SK-N-SH (cell line): Measurements from ENCODE around the gene ANXA1. TPM values are rescaled to one million over a fixed set of nuclear protein-coding genes. Genes with fewer than 3 reads are reported as not detected.

ENCODE experiments used
- CTCF ChIA-PET: fragments of 300-600, 350-600 bp; formaldehyde crosslinking; extraction: SDS; loops from one replicate; lab custom pipeline; 2021; lab: Yijun Ruan, JAX
- POLR2A ChIA-PET: fragments of 350-600 bp; sonication (Branson Sonifier 250); formaldehyde crosslinking; extraction: SDS; loops from one replicate; lab custom pipeline; 2020; ENCODE audit warnings: antibody characterized with exemption, inconsistent platforms; lab: Yijun Ruan, JAX
- DNase-seq: peaks from one replicate; pipeline ENCODE4 v3.0.0; 2012
- H2AFZ ChIP-seq: fragments of 200-600 bp; sonication (generic); 2 replicates; pipeline ENCODE4 v1.8.1; 2016; ENCODE audit warnings: antibody characterized with exemption, mild to moderate bottlenecking, low read depth
- H3F3A ChIP-seq: fragments of 200-600 bp; sonication (generic); replicated peaks from 2 replicates; pipeline ENCODE3; 2016; ENCODE audit warnings: antibody characterized with exemption, mild to moderate bottlenecking; ENCODE audit not compliant: insufficient read depth
- H3K27ac ChIP-seq, 2 experiments: fragments of 200-500 bp in 1 of 2; fragments of 200-600 bp in 1 of 2; sonication (Bioruptor generic) in 1 of 2; sonication (generic), shearing (Covaris generic) in 1 of 2; 2 replicates each; pipeline versions ENCODE4 v1.5.1 to v1.6.1; 2014 to 2016; ENCODE audit warnings: low read depth in 2 of 2, inconsistent platforms in 1 of 2, low read length in 1 of 2, mild to moderate bottlenecking in 1 of 2, mixed read lengths in 1 of 2
- H3K27me3 ChIP-seq: fragments of 200-600 bp; sonication (generic), shearing (Covaris generic); 2 replicates; pipeline ENCODE4 v1.6.1; 2016; ENCODE audit warnings: mixed run types; ENCODE audit not compliant: insufficient read depth
- H3K36me3 ChIP-seq, 2 experiments: fragments of 200-500 bp in 1 of 2; fragments of 200-600 bp in 1 of 2; sonication (Bioruptor generic) in 1 of 2; sonication (generic) in 1 of 2; replicated peaks in 1 of 2; 2 replicates each; pipeline versions ENCODE3 to v1.5.1; 2014 to 2016; ENCODE audit warnings: low read length in 1 of 2, mild to moderate bottlenecking in 1 of 2; ENCODE audit not compliant: insufficient read depth in 2 of 2, control insufficient read depth in 1 of 2
- H3K4me1 ChIP-seq, 2 experiments: fragments of 200-500 bp in 1 of 2; fragments of 200-600 bp in 1 of 2; sonication (Bioruptor generic) in 1 of 2; sonication (generic), shearing (Covaris generic) in 1 of 2; 2 replicates each; pipeline versions ENCODE4 v1.5.1 to v1.6.1; 2014 to 2016; ENCODE audit warnings: low read depth in 1 of 2, low read length in 1 of 2, mixed run types in 1 of 2; ENCODE audit not compliant: insufficient read depth in 2 of 2, control insufficient read depth in 1 of 2
- H3K4me2 ChIP-seq: fragments of 200-600 bp; sonication (generic), shearing (Covaris generic); 2 replicates; pipeline ENCODE4 v1.6.1; 2017; ENCODE audit warnings: mixed run types
- H3K4me3 ChIP-seq, 2 experiments: fragments of 200-500 bp in 1 of 2; fragments of 200-600 bp in 1 of 2; sonication (Bioruptor generic) in 1 of 2; sonication (generic), shearing (Covaris generic) in 1 of 2; 2 replicates each; pipeline versions ENCODE4 v1.5.1 to v1.8.1; 2014 to 2016; ENCODE audit warnings: low read depth in 2 of 2, inconsistent platforms in 1 of 2, low read length in 1 of 2, mild to moderate bottlenecking in 1 of 2, mixed read lengths in 1 of 2, moderate library complexity in 1 of 2
- H3K79me2 ChIP-seq: fragments of 200-600 bp; sonication (generic); 2 replicates; pipeline ENCODE4 v1.8.1; 2017; ENCODE audit warnings: mild to moderate bottlenecking; ENCODE audit not compliant: insufficient read depth
- H3K9ac ChIP-seq: fragments of 200-600 bp; sonication (generic); 2 replicates; pipeline ENCODE4 v1.6.1; 2017; ENCODE audit warnings: mixed run types
- H3K9me2 ChIP-seq: fragments of 200-600 bp; sonication (generic); 2 replicates; pipeline ENCODE4 v1.6.1; 2017; ENCODE audit warnings: mixed run types
- H3K9me3 ChIP-seq: fragments of 200-600 bp; sonication (generic); 2 replicates; pipeline ENCODE4 v1.6.1; 2017; ENCODE audit warnings: mixed run types, mild to moderate bottlenecking, moderate library complexity
- H4K20me1 ChIP-seq: fragments of 200-600 bp; sonication (generic); 2 replicates; pipeline ENCODE4 v1.6.1; 2017; ENCODE audit warnings: mild to moderate bottlenecking, mixed run types; ENCODE audit not compliant: insufficient read depth
- EP300 ChIP-seq, 2 experiments: IDR thresholded peaks; 2 replicates each; pipeline versions ENCODE4 v1.4.0 to v1.6.1; 2012; ENCODE audit warnings: borderline replicate concordance in 1 of 2, low read depth in 1 of 2, low read length in 1 of 2
- FOXM1 ChIP-seq: IDR thresholded peaks from 2 replicates; pipeline ENCODE4 v1.4.0; 2012; ENCODE audit warnings: low read depth, mild to moderate bottlenecking
- GABPA ChIP-seq: IDR thresholded peaks from 2 replicates; pipeline ENCODE4 v1.4.0; 2012; ENCODE audit warnings: low read depth, mild to moderate bottlenecking
- GATA2 ChIP-seq: sonication (generic); formaldehyde crosslinking; IDR thresholded peaks from 2 replicates; pipeline ENCODE4 v1.5.0; 2020; ENCODE audit warnings: mild to moderate bottlenecking, missing genetic modification reagents
- MXI1 ChIP-seq: IDR thresholded peaks from 2 replicates; pipeline ENCODE4 v1.6.1; 2012; ENCODE audit warnings: mild to moderate bottlenecking, low read depth, low read length, improper control_type of control experiment
- NFIC ChIP-seq: IDR thresholded peaks from 2 replicates; pipeline ENCODE4 v1.4.0; 2012; ENCODE audit warnings: borderline replicate concordance
- NRF1 ChIP-seq: IDR thresholded peaks from 2 replicates; pipeline ENCODE4 v1.6.1; 2012; ENCODE audit warnings: low read depth, mild to moderate bottlenecking, low read length
- RAD21 ChIP-seq: IDR thresholded peaks from 2 replicates; pipeline ENCODE4 v1.6.1; 2012; ENCODE audit warnings: mild to moderate bottlenecking, low read length
- RXRA ChIP-seq: IDR thresholded peaks from 2 replicates; pipeline ENCODE4 v1.4.0; 2012; ENCODE audit warnings: low read depth, mild to moderate bottlenecking, borderline replicate concordance
- SMC3 ChIP-seq: IDR thresholded peaks from 2 replicates; pipeline ENCODE4 v1.6.1; 2012; ENCODE audit warnings: low read depth, low read length, improper control_type of control experiment
- TEAD4 ChIP-seq: IDR thresholded peaks from 2 replicates; pipeline ENCODE4 v1.4.0; 2012; ENCODE audit warnings: mild to moderate bottlenecking, borderline replicate concordance; ENCODE audit not compliant: insufficient read depth
- YY1 ChIP-seq: IDR thresholded peaks from 2 replicates; pipeline ENCODE4 v1.4.0; 2012; ENCODE audit warnings: low read depth, mild to moderate bottlenecking
- WGBS: methylation state at CpG from one replicate; pipeline ENCODE4 v1.1.6; 2017; ENCODE audit warnings: low lambda C conversion rate; 5-methylcytosine and 5-hydroxymethylcytosine counted together
- polyA plus RNA-seq, 3 experiments: library from polyadenylated mRNA; depleted of rRNA; stranded (reverse); fragments of >200 nt; gene quantifications; 2 replicates each; pipeline ENCODE4 v1.2.3, GENCODE V29; 2012
- TF ChIP-seq, protein P1 (sequence below): IDR thresholded peaks from 2 replicates; pipeline ENCODE4 v1.4.0; 2012; ENCODE audit warnings: low read depth
- TF ChIP-seq, protein P2 (sequence below): fragments of 150-350 bp; IDR thresholded peaks from 2 replicates; pipeline ENCODE4 v1.6.1; 2016; ENCODE audit warnings: mild to moderate bottlenecking, low read depth, low read length
- TF ChIP-seq, protein P3 (sequence below): fragments of 200-600 bp; sonication (generic); IDR thresholded peaks from 2 replicates; pipeline ENCODE4 v1.6.1; 2017; ENCODE audit warnings: antibody characterized with exemption, mild to moderate bottlenecking, moderate library complexity
- TF ChIP-seq, protein P4 (sequence below): fragments of 150-350 bp; IDR thresholded peaks from 2 replicates; pipeline ENCODE4 v1.6.1; 2017; ENCODE audit warnings: antibody characterized with exemption, low read length, low read depth, borderline replicate concordance
- TF ChIP-seq, protein P5 (sequence below): IDR thresholded peaks from 2 replicates; pipeline ENCODE4 v1.4.0; 2012; ENCODE audit warnings: low read depth, borderline replicate concordance

The ANXA1 gene
- polyA plus RNA-seq, 1 of the 3 experiments (the other 2 are of a cell fraction): 443 TPM

DNA sequence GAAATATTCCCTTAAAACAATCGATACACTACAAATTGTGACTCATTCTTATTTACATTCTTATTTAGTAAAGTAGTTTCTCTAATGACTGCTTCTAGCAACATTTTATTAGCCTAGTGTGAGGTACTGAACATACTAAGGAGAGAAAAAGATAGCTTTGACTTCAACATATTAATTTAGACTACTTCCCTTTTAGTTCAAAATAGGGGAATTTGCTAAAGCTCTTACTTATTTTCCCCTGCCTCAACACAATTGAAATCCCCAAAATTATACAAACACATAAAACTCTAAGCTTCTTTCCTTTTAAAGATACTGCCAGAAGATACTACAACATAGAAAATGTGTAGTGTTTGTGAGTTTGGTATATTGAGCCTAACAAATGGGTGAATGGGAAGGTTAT lies 55.2 kb downstream of the ANXA1 start:
- WGBS: 26% methylated on average over 1 of the region's 1 CpG
- no peak for DNase-seq
- Histone ChIP-seq H3K4me2 (no peak overlapping the region), H3K4me1 (no peaks in the 10 kb centered on the region), H3K27me3 (no peaks in the 10 kb centered on the region; the same call in 1 of the 2 replicates), H3K27ac (no peak overlapping the region), H3F3A (no peaks in the 10 kb centered on the region), H3K79me2 (no peaks in the 10 kb centered on the region), H3K9ac (no peak overlapping the region), H3K9me2 (no peaks in the 10 kb centered on the region), H3K36me3 (no peaks in the 10 kb centered on the region), H2AFZ (no peak overlapping the region), H3K9me3 (no peaks in the 10 kb centered on the region), H4K20me1 (no peaks in the 10 kb centered on the region), H3K4me3 (no peak overlapping the region)
- ChIA-PET POLR2A (no interaction called here), CTCF (interaction anchor here (1.3 to 2.4 kb wide), 2 partner anchors 24 to 1536 kb away, joined by 3 to 7 read pairs; no protein-coding TSS in a partner anchor)
- TF ChIP-seq FOXM1 (no peak), YY1 (no peak)
- TF ChIP-seq, protein P1, sequence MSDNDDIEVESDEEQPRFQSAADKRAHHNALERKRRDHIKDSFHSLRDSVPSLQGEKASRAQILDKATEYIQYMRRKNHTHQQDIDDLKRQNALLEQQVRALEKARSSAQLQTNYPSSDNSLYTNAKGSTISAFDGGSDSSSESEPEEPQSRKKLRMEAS: no peak

DNA sequence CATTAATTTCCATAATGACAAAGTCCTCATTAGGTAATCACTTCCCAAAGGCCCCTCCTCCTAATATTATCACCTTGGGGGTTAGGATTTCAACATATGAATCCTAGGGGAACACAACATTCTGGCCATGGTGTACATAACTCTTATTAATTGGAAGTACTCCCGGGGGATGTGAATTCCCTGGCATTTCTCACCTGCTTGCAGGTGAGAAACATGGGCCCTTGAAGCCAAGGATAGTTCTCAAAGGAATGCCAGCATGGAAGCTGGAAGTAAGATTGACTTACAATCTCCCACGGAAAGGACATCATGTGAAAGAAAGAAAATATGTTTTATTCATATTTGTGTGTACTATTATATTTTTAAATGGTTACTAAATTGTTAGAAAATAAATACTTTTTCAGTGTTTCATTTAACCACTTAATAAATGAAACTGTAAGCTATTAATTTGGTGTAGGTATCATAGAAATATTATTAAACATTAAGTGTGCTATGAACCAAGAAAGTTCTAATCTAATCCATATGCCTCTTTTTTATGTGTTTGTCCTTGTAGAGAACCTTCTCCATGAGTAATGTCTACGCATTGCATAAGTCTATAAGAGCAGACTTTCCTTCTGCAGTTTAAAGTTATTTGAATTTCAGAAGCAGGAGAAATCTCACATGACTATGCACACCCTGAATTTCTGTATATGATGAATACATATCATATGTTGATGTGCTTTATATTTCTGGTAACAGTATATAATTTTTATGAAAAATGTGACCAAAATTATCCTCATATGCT lies 59.4 kb downstream of the ANXA1 start:
- TF ChIP-seq TEAD4 (no peak), NRF1 (no peak), RXRA (no peak), MXI1 (no peak), NFIC (no peak), SMC3 (no peak), RAD21 (no peak), YY1 (no peak), GABPA (no peak), EP300 (IDR thresholded peaks at IDR 0.05; ENCODE audit: borderline replicate concordance in 1 of 2, low read depth in 1 of 2, low read length in 1 of 2) (no peak), GATA2 (no peak)
- TF ChIP-seq, protein P2, sequence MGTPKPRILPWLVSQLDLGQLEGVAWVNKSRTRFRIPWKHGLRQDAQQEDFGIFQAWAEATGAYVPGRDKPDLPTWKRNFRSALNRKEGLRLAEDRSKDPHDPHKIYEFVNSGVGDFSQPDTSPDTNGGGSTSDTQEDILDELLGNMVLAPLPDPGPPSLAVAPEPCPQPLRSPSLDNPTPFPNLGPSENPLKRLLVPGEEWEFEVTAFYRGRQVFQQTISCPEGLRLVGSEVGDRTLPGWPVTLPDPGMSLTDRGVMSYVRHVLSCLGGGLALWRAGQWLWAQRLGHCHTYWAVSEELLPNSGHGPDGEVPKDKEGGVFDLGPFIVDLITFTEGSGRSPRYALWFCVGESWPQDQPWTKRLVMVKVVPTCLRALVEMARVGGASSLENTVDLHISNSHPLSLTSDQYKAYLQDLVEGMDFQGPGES: no peak
- TF ChIP-seq, protein P3, sequence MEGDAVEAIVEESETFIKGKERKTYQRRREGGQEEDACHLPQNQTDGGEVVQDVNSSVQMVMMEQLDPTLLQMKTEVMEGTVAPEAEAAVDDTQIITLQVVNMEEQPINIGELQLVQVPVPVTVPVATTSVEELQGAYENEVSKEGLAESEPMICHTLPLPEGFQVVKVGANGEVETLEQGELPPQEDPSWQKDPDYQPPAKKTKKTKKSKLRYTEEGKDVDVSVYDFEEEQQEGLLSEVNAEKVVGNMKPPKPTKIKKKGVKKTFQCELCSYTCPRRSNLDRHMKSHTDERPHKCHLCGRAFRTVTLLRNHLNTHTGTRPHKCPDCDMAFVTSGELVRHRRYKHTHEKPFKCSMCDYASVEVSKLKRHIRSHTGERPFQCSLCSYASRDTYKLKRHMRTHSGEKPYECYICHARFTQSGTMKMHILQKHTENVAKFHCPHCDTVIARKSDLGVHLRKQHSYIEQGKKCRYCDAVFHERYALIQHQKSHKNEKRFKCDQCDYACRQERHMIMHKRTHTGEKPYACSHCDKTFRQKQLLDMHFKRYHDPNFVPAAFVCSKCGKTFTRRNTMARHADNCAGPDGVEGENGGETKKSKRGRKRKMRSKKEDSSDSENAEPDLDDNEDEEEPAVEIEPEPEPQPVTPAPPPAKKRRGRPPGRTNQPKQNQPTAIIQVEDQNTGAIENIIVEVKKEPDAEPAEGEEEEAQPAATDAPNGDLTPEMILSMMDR: no peak
- TF ChIP-seq, protein P4, sequence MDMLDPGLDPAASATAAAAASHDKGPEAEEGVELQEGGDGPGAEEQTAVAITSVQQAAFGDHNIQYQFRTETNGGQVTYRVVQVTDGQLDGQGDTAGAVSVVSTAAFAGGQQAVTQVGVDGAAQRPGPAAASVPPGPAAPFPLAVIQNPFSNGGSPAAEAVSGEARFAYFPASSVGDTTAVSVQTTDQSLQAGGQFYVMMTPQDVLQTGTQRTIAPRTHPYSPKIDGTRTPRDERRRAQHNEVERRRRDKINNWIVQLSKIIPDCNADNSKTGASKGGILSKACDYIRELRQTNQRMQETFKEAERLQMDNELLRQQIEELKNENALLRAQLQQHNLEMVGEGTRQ: no peak
- TF ChIP-seq, protein P5, sequence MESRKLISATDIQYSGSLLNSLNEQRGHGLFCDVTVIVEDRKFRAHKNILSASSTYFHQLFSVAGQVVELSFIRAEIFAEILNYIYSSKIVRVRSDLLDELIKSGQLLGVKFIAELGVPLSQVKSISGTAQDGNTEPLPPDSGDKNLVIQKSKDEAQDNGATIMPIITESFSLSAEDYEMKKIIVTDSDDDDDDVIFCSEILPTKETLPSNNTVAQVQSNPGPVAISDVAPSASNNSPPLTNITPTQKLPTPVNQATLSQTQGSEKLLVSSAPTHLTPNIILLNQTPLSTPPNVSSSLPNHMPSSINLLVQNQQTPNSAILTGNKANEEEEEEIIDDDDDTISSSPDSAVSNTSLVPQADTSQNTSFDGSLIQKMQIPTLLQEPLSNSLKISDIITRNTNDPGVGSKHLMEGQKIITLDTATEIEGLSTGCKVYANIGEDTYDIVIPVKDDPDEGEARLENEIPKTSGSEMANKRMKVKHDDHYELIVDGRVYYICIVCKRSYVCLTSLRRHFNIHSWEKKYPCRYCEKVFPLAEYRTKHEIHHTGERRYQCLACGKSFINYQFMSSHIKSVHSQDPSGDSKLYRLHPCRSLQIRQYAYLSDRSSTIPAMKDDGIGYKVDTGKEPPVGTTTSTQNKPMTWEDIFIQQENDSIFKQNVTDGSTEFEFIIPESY: no peak
- H3K4me1 ChIP-seq: no peaks in the 10 kb centered on the region
- no peaks in the 10 kb centered on the region for H3K9me3 ChIP-seq
- WGBS: 6% methylated on average over 3 of the region's 3 CpGs
- H3F3A ChIP-seq: no peaks in the 10 kb centered on the region
- no peak for DNase-seq
- no peak overlapping the region for H3K4me3 ChIP-seq
- H2AFZ ChIP-seq: no peak overlapping the region
- no peak overlapping the region for H3K9ac ChIP-seq
- ChIA-PET CTCF (interaction anchor here (1.5 to 2.1 kb wide), 3 partner anchors 10 to 11 kb away, joined by 4 to 6 read pairs (median 6); no protein-coding TSS in a partner anchor), POLR2A (no interaction called here)
- H4K20me1 ChIP-seq: no peaks in the 10 kb centered on the region
- H3K27me3 ChIP-seq: peaks cover 6% of the 10 kb centered on the region; the same call in 1 of the 2 replicates
- no peaks in the 10 kb centered on the region for H3K79me2 ChIP-seq
- H3K36me3 ChIP-seq: no peaks in the 10 kb centered on the region
- no peak overlapping the region for H3K27ac ChIP-seq
- H3K4me2 ChIP-seq: no peak overlapping the region
- no peaks in the 10 kb centered on the region for H3K9me2 ChIP-seq
